Activated T-cell treated with anti-CD3 and anti-CD28 coated beads, Interleukin-2, amount 50 U/mL, for 72 hours (primary cell): ENCODE measurements around the gene COBL. TPM values are rescaled to one million over a fixed set of nuclear protein-coding genes. Genes with fewer than 3 reads are reported as not detected.
A peak's percentile ranks its signal among the peaks of the same experiment; 100 is the strongest.

Experiments
- ATAC-seq, 2 donors: fragments of 150-1000 bp; cut with Tn5 transposase; replicated peaks in 1 of 2; 2 replicates each; pipeline ENCODE4 v1.10.0; 2021; ENCODE audit warnings: moderate library complexity in 2 of 2, mild to moderate bottlenecking in 1 of 2
- DNase-seq, 2 donors: peaks; one replicate each; pipeline ENCODE4 v3.0.0; 2021 to 2022; ENCODE audit warnings: mixed read lengths in 1 of 2
- H3K27ac Mint-ChIP-seq: one replicate; pipeline ENCODE4 v1.8.0; 2022; ENCODE audit warnings: mild to moderate bottlenecking, moderate library complexity, mixed read lengths
- H3K27me3 Mint-ChIP-seq: one replicate; pipeline ENCODE4 v1.8.0; 2022; ENCODE audit warnings: low read depth, mixed read lengths
- H3K36me3 Mint-ChIP-seq, 2 donors: one replicate each; pipeline ENCODE4 v1.8.0; 2022; ENCODE audit warnings: mixed read lengths in 2 of 2, mild to moderate bottlenecking in 1 of 2; ENCODE audit not compliant: insufficient read depth in 2 of 2
- H3K4me1 Mint-ChIP-seq: one replicate; pipeline ENCODE4 v1.8.0; 2022; ENCODE audit warnings: low read depth, mixed read lengths
- H3K4me3 Mint-ChIP-seq, 2 donors: one replicate each; pipeline ENCODE4 v1.8.0; 2022; ENCODE audit warnings: mild to moderate bottlenecking in 2 of 2, mixed read lengths in 2 of 2, moderate library complexity in 2 of 2
- H3K9me3 Mint-ChIP-seq, 2 donors: one replicate each; pipeline ENCODE4 v1.8.0; 2022; ENCODE audit warnings: mixed read lengths in 2 of 2
- total RNA-seq, 2 donors: library from RNA; stranded (reverse); gene quantifications; one replicate each; pipeline ENCODE4 v1.2.3, GENCODE V29; 2022

COBL gene, protein sequence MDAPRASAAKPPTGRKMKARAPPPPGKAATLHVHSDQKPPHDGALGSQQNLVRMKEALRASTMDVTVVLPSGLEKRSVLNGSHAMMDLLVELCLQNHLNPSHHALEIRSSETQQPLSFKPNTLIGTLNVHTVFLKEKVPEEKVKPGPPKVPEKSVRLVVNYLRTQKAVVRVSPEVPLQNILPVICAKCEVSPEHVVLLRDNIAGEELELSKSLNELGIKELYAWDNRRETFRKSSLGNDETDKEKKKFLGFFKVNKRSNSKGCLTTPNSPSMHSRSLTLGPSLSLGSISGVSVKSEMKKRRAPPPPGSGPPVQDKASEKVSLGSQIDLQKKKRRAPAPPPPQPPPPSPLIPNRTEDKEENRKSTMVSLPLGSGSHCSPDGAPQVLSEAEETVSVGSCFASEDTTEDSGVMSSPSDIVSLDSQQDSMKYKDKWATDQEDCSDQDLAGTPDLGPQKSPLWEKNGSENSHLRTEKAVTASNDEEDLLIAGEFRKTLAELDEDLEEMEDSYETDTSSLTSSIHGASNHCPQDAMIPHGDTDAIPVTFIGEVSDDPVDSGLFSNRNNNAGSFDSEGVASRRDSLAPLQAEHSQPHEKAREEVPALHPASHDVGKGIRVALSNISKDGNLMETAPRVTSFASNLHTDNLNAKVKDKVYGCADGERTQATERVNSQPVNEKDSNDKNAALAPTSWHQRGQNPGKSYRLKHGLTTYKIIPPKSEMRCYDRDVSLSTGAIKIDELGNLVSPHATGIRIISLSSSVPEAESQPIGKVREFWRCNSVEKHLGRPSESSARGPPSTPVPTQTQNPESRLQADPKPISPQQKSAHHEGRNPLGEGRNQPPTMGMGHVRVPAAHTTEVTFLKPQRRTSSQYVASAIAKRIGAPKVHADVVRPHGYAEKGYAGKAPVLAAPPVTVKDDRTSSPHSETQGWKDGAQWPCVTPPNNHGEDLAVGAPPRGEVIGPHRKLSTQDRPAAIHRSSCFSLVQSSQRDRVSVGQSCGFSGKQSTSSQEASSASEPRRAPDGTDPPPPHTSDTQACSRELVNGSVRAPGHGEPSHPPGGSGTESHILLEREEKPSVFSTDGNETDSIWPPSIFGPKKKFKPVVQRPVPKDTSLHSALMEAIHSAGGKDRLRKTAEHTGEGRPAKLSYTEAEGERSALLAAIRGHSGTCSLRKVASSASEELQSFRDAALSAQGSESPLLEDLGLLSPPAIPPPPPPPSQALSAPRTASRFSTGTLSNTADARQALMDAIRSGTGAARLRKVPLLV
- total RNA-seq = not detected

DNA sequence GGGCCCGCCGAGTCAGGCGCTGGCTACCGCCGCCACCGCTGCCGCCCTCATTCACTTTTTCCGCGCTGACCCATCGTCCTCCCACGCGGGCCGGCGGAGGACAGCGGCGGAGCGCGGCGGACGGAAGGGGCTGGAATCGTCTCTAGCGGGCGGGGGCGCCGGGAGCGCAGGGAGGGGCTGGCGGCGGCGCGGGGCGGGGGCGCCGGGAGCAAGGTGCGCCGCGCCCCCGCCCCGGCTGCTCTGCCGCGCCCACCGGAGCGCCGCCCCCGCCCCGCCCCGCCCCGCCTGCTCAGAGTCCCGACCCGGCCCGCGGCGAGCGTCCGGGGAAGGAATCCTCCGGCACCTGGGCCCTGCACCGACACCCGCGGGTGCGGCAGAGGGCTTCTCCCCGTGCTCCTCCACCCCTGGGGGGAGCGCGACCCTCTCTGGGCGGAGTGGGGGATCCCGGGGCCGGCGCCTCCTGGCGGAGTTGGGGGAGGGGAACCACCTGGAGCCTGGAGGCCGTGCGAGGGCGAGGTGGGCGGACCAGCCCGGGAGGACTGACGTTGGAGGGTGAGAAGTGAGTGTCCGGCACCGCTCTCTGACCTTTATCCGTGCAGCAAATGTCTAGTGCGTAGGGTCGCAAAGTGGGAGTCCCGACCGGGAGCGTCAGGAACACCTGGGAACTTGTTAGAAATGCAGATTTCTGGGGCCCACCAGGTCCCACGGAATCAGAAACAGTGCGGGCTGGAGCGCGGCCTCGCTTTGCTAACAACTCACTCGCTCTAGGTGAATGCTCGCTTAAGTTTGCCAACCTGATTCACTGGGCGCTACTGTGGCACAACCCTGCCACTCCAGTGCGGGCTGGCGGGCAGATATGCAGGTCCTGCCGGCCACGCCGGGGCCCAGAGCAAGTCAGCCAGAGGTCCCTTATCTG, at the start of gene COBL:
Gene COBL, minus strand, starts transcription at position 144 of the 916 bp plus-strand sequence. CDS start 176 bp downstream, outside the sequence.
- peak within 1 kb of the TSS; percentile 70 to 75 for H3K4me3 Mint-ChIP-seq
- H3K9me3 Mint-ChIP-seq = no peaks in the 10 kb centered on the region
- H3K27me3 Mint-ChIP-seq = peaks cover 42% of the 10 kb centered on the region
- no peak within 1 kb of the TSS for H3K27ac Mint-ChIP-seq
- peaks cover 5% of the 10 kb centered on the region for H3K4me1 Mint-ChIP-seq
- peak; percentile 15 to 41 for ATAC-seq
- peaks cover 0 to 2% of the 10 kb centered on the region in 2 donors for H3K36me3 Mint-ChIP-seq
- DNase-seq = peak in 1 of 2 donors; percentile 6

DNA sequence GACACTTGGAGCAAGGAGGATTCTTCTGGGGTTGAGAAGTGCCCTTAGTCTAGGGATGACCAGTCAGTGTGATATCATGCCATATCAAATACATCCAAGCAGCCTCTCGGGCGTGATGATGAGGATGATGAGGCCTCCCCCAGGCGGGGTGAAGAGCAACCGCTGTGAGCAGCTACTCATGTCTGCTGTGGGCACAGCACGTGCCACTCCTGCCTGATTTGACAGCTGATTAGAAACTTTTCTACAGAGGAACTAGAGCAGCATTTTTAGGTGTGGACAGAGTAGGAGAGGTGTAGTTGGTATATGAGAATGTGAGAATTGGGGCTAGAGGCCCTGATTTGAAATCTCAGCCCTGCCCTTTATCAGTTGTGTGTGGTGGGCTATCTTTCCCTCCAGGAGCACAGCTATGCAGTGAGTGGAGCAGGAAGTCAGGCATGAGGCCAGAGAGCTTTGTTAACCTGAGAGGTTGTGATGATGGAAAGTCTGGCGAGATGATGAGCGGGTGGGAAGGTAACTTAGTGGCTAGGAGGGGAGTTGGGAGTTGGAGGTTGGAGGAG, 49.6 kb upstream of the COBL start:
- Mint-ChIP-seq H3K36me3 (no peaks in the 10 kb centered on the region), H3K4me1 (no peaks in the 10 kb centered on the region), H3K9me3 (peaks cover 6 to 8% of the 10 kb centered on the region in 2 donors), H3K4me3 (no peak overlapping the region), H3K27ac (no peak overlapping the region), H3K27me3 (no peaks in the 10 kb centered on the region)
- ATAC-seq = no peak
- DNase-seq = no peak

DNA sequence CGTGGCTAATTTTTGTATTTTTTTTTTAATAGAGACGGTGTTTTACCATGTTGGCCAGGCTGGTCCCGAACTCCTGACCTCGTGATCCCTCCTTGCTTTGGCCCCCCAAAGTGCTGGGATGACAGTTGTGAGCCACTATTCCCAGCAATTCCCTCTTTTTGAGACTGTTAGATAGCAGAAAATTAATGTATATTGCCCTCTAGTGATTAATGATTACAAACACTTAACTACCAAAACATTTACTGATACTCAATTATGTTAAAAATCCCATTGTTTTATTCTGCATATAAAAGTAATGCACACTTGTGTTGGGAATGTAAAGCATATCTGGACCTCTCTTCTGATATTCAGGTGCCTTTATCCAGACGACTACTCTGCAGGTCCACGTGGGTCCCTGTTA, 41.2 kb upstream of the COBL start:
- Mint-ChIP-seq H3K4me3 (no peak overlapping the region), H3K27ac (no peak overlapping the region), H3K36me3 (no peaks in the 10 kb centered on the region), H3K4me1 (no peaks in the 10 kb centered on the region), H3K27me3 (no peaks in the 10 kb centered on the region), H3K9me3 (peaks cover 6 to 8% of the 10 kb centered on the region in 2 donors)
- ATAC-seq (no peak), DNase-seq (no peak)

DNA sequence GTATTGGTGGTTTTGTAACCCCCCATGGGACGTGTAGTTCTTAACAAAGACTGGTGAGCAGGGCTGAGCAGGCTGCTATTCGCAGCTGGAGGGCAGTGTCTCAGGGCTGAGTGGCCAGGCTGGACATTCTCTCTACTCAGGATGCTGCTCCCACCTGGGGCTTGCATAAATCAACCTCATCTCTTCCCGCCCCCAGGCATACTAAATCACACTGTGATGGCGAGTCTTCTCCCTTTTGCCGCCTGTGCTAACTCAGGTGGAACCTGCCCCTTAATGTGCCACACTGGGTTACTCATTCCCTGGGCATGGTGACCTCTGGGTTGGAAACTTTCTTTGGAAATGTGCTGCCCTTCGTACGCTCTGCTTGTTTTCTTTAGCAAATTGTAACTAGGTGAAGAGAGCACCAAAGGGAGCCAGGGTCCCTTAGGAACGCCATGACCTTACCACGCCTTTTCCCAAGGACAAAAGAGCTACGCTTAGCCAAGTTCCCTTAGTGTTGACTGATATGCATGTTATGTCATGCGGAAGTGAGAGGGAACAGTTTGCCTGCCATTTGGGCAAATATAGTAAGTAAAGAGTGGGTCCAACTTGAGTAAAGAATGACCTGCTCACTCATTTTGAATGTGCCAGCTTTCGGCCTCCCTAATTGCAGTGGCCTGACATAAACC, 40.4 kb upstream of the COBL start:
- no peaks in the 10 kb centered on the region for H3K27me3 Mint-ChIP-seq
- H3K27ac Mint-ChIP-seq = no peak overlapping the region
- no peak for ATAC-seq
- H3K4me3 Mint-ChIP-seq = no peak overlapping the region
- no peaks in the 10 kb centered on the region for H3K4me1 Mint-ChIP-seq
- H3K9me3 Mint-ChIP-seq = no peaks in the 10 kb centered on the region
- H3K36me3 Mint-ChIP-seq = no peaks in the 10 kb centered on the region
- no peak for DNase-seq

DNA sequence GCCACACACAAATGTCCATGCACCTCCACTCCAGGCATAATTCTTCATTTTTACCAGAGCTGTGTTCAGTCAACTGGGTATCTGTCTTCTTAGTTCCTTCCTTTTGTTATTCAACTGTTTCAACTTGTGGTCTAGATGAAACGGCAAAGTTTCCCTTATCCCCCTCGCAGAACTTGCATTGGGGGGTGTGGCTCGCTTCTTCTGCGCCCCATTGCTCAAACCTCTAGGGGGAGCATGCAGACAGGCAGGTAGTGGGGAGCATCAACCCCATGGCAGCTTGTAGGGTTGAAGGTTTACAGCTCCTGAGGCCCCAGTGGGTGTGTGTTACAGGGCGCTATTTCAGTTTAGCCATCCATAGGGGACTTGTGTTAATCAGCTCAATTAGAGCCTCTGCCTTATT, 38.3 kb upstream of the COBL start:
- no peaks in the 10 kb centered on the region for H3K4me1 Mint-ChIP-seq

DNA sequence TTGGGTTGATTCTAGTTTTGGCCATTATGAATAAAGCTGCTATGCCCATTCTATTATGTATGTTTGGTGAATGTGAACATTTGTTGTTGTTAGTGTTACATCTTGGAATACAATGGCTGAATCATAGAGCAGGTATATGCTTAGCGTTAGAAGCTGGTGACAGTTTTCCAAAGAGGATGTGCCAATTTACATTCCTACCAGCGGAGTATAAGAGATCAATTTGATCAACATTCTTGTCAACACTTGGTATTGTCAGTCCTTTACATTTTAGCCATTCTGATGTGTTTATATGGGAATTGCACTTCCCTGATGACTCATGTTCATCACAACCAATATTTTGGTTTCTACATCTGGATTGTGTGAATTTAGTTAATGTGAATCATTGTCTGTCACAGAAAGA, 37.8 kb upstream of the COBL start:
- Mint-ChIP-seq H3K27ac (no peak overlapping the region), H3K4me1 (no peaks in the 10 kb centered on the region), H3K9me3 (no peaks in the 10 kb centered on the region), H3K36me3 (no peaks in the 10 kb centered on the region), H3K4me3 (no peak overlapping the region), H3K27me3 (no peaks in the 10 kb centered on the region)
- ATAC-seq = no peak
- no peak for DNase-seq

More for the DNA sequence above, 38.3 kb upstream of the COBL start:
- DNase-seq (no peak), ATAC-seq (no peak)
- Mint-ChIP-seq H3K27ac (no peak overlapping the region), H3K36me3 (no peaks in the 10 kb centered on the region), H3K9me3 (no peaks in the 10 kb centered on the region), H3K4me3 (no peak overlapping the region), H3K27me3 (no peaks in the 10 kb centered on the region)

DNA sequence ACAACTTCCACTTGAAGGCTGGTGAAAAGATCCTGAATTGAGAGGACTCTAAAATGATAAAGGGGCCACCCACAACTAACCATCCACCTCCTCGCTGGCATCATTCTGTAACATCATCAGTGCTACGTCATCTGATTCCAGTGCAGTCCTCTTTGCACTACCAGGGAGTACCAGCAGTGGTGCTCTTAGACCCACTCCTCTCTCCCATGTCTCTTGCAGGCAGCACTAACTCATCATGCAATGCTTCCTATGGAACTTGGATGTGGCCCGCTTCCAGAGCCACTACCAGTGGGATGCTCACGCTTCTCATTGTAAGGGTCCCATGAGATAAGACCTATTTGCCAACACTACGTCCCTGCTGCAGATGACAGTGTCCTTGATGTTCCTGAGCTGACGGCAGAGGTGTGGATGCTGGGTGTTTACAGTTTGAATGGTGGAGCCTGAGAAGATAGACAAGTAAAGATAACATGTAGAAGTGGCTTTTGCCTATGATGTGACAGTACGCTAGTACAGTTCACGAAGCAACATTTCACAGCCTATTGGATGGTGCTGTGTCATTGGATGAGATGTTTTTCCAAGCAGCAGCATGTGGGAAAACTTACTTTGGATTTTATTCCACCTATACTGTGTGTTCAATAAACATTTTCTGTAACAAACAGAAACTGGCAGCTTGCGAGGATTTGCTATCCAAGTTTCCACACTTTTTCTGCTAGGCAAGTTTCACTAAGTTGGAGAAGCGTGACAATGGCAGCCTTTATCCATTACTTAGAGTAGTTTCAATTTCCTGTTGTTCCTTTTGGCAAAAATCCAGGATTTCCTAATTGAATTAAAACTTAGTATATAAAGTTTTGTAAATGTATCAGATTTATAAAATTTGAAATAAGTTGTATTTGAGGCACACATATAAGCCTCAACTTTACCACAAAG, 35.8 kb upstream of the COBL start:
- Mint-ChIP-seq H3K27me3 (no peaks in the 10 kb centered on the region), H3K36me3 (no peaks in the 10 kb centered on the region), H3K4me1 (no peaks in the 10 kb centered on the region), H3K9me3 (no peaks in the 10 kb centered on the region), H3K4me3 (no peak overlapping the region), H3K27ac (no peak overlapping the region)
- DNase-seq = no peak
- ATAC-seq = no peak

DNA sequence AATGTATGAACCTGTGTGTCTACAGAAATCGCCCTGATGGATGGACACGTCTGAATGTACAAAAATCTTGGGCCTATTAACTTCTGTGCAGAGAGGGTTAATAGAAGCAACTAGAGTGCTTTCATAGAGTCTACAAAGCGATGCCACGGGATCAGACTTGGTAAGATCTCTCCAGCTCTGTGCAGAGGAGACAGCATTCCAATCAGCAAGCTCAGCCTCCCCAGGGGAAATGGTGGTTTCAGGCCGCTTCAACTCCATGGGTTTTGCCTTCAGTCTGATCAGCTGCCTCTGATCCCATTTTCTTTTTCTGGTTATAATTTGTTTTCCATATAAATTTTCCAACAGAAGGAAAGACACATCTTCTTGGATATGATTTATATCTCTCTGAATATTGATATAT, 35.1 kb upstream of the COBL start:
- DNase-seq (no peak), ATAC-seq (no peak)
- Mint-ChIP-seq H3K4me3 (no peak overlapping the region), H3K27ac (no peak overlapping the region), H3K4me1 (no peaks in the 10 kb centered on the region), H3K36me3 (no peaks in the 10 kb centered on the region), H3K27me3 (no peaks in the 10 kb centered on the region), H3K9me3 (no peaks in the 10 kb centered on the region)

DNA sequence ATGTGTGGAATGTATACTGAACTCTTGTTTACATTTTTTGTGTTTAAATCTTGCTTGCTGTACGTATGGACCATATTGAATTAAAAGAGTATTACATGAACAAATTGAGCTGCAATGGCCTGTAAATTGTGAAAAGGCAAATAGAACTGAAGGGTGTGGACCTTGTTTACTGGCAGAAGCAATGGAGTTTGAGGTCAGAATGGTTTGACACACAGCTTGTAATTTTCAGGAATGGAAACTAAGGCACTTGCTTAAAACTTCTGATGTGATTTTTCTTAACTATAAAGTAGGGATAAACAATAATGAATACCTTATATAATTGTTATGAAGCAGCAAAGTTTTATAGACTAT, 33.9 kb upstream of the COBL start:
- DNase-seq (no peak), ATAC-seq (no peak)
- no peaks in the 10 kb centered on the region for H3K36me3 Mint-ChIP-seq
- no peak overlapping the region for H3K4me3 Mint-ChIP-seq
- no peak overlapping the region for H3K27ac Mint-ChIP-seq
- no peaks in the 10 kb centered on the region for H3K27me3 Mint-ChIP-seq
- no peaks in the 10 kb centered on the region for H3K9me3 Mint-ChIP-seq
- no peaks in the 10 kb centered on the region for H3K4me1 Mint-ChIP-seq

DNA sequence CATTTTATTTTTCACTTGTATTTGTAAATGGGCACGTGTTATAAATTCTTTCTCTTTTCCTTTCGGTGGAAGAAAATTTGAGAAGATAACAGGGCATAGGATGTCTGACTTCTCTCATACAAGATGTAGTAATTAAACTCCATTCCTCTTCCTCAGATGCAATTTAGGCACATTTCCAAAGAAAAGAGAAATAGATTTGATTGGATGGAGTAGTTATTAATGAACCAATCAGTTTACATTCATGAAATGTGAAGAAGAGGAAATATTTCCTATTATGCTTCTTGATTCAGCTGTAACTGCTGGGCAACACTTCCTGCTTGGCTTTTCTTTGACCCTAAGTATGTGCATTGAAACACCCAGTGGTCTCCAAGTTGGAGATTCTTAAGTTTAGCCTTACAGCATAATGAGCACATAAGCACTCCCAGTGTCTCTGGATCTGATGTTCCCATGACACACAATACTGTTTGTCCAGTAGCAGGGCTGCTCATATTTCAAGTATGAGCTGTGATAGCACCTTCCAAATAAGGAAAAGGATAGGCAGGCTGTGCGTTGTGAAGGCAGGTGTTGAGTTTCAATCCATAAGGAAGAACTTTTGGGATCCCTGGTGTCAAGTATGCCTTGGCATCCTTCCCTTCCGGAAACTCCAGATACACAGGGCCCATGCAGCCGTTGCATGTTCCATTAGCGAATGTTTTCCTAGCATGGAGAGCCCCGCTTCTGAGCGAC, 33.4 kb upstream of the COBL start:
- Mint-ChIP-seq H3K27me3 (no peaks in the 10 kb centered on the region), H3K9me3 (no peaks in the 10 kb centered on the region), H3K4me1 (no peaks in the 10 kb centered on the region), H3K4me3 (no peak overlapping the region), H3K27ac (no peak overlapping the region), H3K36me3 (no peaks in the 10 kb centered on the region)
- DNase-seq = no peak
- no peak for ATAC-seq
